Umbilical cord (tissue), 2 donors: ENCODE data around the gene FILIP1. TPM values are rescaled to one million over a fixed set of nuclear protein-coding genes. Genes with fewer than 3 reads are reported as not detected.

Experiments
- DNase-seq: peaks from one replicate; pipeline ENCODE4 v3.0.0-alpha.2; 2015; ENCODE audit warnings: low spot score
- total RNA-seq: library from RNA; depleted of rRNA; stranded (reverse); fragments of >200 nt; gene quantifications from one replicate; pipeline ENCODE4 v1.2.3, GENCODE V29; 2014; ENCODE audit warnings: low replicate concordance; ENCODE audit not compliant: insufficient read depth

FILIP1 gene
- total RNA-seq, 1 donor from 2014 or later: 79.2 TPM

GRCh38 chr6:75296811-75297779 is 196.5 kb downstream of the FILIP1 start:
- peak; percentile 73 for DNase-seq

- no peak for DNase-seq
These were observed 201.0 kb downstream of the FILIP1 start for GRCh38 chr6:75292555-75292954.

GRCh38 chr6:75291744-75292143 is 201.9 kb downstream of the FILIP1 start:
- no peak for DNase-seq

GRCh38 chr6:75291331-75291730 is 202.3 kb downstream of the FILIP1 start:
- no peak for DNase-seq

GRCh38 chr6:75290136-75290945 is 203.3 kb downstream of the FILIP1 start:
- no peak for DNase-seq

GRCh38 chr6:75288023-75288422 is 205.6 kb downstream of the FILIP1 start:
- no peak for DNase-seq

GRCh38 chr6:75287424-75287823 is 206.2 kb downstream of the FILIP1 start:
- no peak for DNase-seq

GRCh38 chr6:75286955-75287354 is 206.6 kb downstream of the FILIP1 start:
- no peak for DNase-seq

- DNase-seq: no peak
These were observed 208.3 kb downstream of the FILIP1 start for GRCh38 chr6:75285283-75285639.

GRCh38 chr6:75284632-75285282 is 208.8 kb downstream of the FILIP1 start, which contains the start of gene TMEM30A:
Gene TMEM30A, minus strand, starts transcription at chr6:75284792. Its CDS starts 154 bp downstream, at chr6:75284638.
- peak; percentile 100 for DNase-seq

GRCh38 chr6:75283907-75284631 is 209.5 kb downstream of the FILIP1 start:
- peak; percentile 20 for DNase-seq

- DNase-seq: no peak
These were observed 210.9 kb downstream of the FILIP1 start for GRCh38 chr6:75282706-75283105.

- no peak for DNase-seq
These were observed 211.9 kb downstream of the FILIP1 start for GRCh38 chr6:75281653-75282052.

GRCh38 chr6:75280131-75280855 is 213.3 kb downstream of the FILIP1 start:
- no peak for DNase-seq

GRCh38 chr6:75279418-75279817 is 214.2 kb downstream of the FILIP1 start:
- DNase-seq: no peak

- DNase-seq: no peak
These were observed 215.0 kb downstream of the FILIP1 start for GRCh38 chr6:75278474-75279077.

- no peak for DNase-seq
These were observed 218.5 kb downstream of the FILIP1 start for GRCh38 chr6:75275067-75275466.

GRCh38 chr6:75273009-75273408 is 220.6 kb downstream of the FILIP1 start:
- no peak for DNase-seq

- no peak for DNase-seq
These were observed 221.3 kb downstream of the FILIP1 start for GRCh38 chr6:75272145-75272840.

- no peak for DNase-seq
These were observed 224.6 kb downstream of the FILIP1 start for GRCh38 chr6:75268988-75269354.
